Heart left ventricle (tissue), 13 donors: ENCODE measurements around the gene AIPL1.
A peak's percentile ranks its signal among the peaks of the same experiment; 100 is the strongest.

Experiments
- CTCF ChIP-seq, 12 donors: fragments of 200-600 bp; sonication (generic) in 4 of 12; IDR thresholded peaks; one replicate each; pipeline versions ENCODE4 v1.5.0 to v1.8.0; 2018 to 2022; ENCODE audit warnings: antibody characterized with exemption in 12 of 12, mild to moderate bottlenecking in 5 of 12
- POLR2A ChIP-seq, 2 donors: fragments of 450-650 bp; IDR thresholded peaks; one replicate each; pipeline ENCODE4 v1.6.1; 2017; ENCODE audit warnings: antibody characterized with exemption in 2 of 2, mild to moderate bottlenecking in 2 of 2, moderate library complexity in 2 of 2
- donor health status: ischemic (EF 13 %, LVEDD 7.1; RV severe dilation, severe dysfunction).
- donor health status: DM: no; HTN: yes; CAD: no.
- donor health status: DM: no; HTN: no; CAD: no.
- donor health status: ischemic (EF 25% LVEDD 6.9; RV normal size, moderate dysfunction).
- donor health status: ischemic (EF 25% LVEDD 5.7; RV mildly dilated, moderate dysfunction).
- donor health status: ischemic (EF 35%, LVEDD 5.7; RV mildly dilated, moderate dysfunction).
- donor health status: nonischemic (EF 11% LVEDD 7.7; RV severe dilation, severe dysfunction).
- donor health status: DM: yes; HTN: yes; CAD: no.
- donor health status: PGD.
- donor health status: ischemic (EF 29% LVEDD 5.4; RV normal size, mild dysfunction).
- donor health status: nonischemic (EF 23%, LVEDD 6.1; RV moderate dilation, normal function).

GRCh38 chr17:6473128-6473767, 38.3 kb upstream of the AIPL1 start:
- TF ChIP-seq CTCF (IDR thresholded peaks at IDR 0.05) (peak; percentile 86 to 96 (median 92)), POLR2A (IDR thresholded peaks at IDR 0.05) (no peak)
